Neural progenitor cell (in vitro differentiated cells): Measurements from ENCODE around the gene INSM1.

Experiments used
- EZH2 ChIP-seq: fragments of 200-600 bp; sonication (generic); IDR thresholded peaks from 2 replicates; pipeline ENCODE4 v1.6.1; 2017; ENCODE audit warnings: antibody characterized with exemption, mild to moderate bottlenecking, moderate library complexity
- TF ChIP-seq, protein P1 (sequence below): fragments of 200-600 bp; sonication (generic); IDR thresholded peaks from 2 replicates; pipeline ENCODE4 v1.5.1; 2017; ENCODE audit warnings: antibody characterized with exemption, mild to moderate bottlenecking

DNA sequence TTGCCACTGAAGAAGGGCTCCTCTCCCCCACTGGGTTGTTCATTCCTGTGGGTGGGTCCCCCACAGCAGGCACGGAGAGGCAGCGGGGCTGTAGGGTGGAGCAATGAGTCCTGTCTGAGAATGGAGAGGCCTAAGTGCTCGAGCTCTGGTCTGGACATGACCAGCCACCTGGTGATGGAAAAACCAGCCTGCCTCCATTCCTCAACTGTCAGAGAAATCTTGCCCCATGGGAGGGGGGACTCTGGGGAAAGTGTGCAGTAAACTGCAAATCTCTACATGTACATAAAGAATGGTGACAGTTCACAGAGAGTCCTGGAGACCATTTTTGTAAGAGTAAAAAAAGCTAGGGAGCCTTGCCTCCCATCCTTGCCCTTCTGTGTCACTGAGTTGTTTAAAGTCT, 34.1 kb downstream of the INSM1 start:
- TF ChIP-seq, protein P1, sequence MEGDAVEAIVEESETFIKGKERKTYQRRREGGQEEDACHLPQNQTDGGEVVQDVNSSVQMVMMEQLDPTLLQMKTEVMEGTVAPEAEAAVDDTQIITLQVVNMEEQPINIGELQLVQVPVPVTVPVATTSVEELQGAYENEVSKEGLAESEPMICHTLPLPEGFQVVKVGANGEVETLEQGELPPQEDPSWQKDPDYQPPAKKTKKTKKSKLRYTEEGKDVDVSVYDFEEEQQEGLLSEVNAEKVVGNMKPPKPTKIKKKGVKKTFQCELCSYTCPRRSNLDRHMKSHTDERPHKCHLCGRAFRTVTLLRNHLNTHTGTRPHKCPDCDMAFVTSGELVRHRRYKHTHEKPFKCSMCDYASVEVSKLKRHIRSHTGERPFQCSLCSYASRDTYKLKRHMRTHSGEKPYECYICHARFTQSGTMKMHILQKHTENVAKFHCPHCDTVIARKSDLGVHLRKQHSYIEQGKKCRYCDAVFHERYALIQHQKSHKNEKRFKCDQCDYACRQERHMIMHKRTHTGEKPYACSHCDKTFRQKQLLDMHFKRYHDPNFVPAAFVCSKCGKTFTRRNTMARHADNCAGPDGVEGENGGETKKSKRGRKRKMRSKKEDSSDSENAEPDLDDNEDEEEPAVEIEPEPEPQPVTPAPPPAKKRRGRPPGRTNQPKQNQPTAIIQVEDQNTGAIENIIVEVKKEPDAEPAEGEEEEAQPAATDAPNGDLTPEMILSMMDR, result no peak
- TF ChIP-seq EZH2, result no peak
